ENCODE data around the gene NRXN3.

- TF ChIP-seq BRCA1 (CRISPR knock-in tag; IDR thresholded peaks at IDR 0.05) (no peak), CTCF (CRISPR knock-in tag; IDR thresholded peaks at IDR 0.05) (no peak), ZFP62 (CRISPR knock-in tag; IDR thresholded peaks at IDR 0.05) (no peak), ATF3 (CRISPR knock-in tag; IDR thresholded peaks at IDR 0.05) (no peak), SMC3 (IDR thresholded peaks at IDR 0.05; ENCODE audit: low read length) (no peak), HNRNPK (IDR thresholded peaks at IDR 0.05; ENCODE audit: low read depth, low read length, poor library complexity, severe bottlenecking) (no peak), GFI1 (CRISPR knock-in tag; IDR thresholded peaks at IDR 0.05; ENCODE audit: borderline replicate concordance) (no peak), POLR2AphosphoS5 (IDR thresholded peaks at IDR 0.05; ENCODE audit: low read depth, low read length) (no peak), ESRRA (CRISPR knock-in tag; IDR thresholded peaks at IDR 0.05; ENCODE audit: low read depth) (no peak), BHLHE40 (IDR thresholded peaks at IDR 0.05; ENCODE audit: low read length) (no peak), STAT5B (CRISPR knock-in tag; IDR thresholded peaks at IDR 0.05) (no peak), ZNF576 (CRISPR knock-in tag; IDR thresholded peaks at IDR 0.05) (no peak), NR2F1 (CRISPR knock-in tag; IDR thresholded peaks at IDR 0.05) (no peak), SNRNP70 (IDR thresholded peaks at IDR 0.05; ENCODE audit: low read depth, low read length) (no peak)
Measured at GRCh38 chr14:78251308-78251707, 81.1 kb downstream of the NRXN3 start.

Measured in HepG2 (cell line).